ENCODE data around the gene CALHM1. TPM values are rescaled to one million over a fixed set of nuclear protein-coding genes. Genes with fewer than 3 reads are reported as not detected.

The CALHM1 gene
- total RNA-seq, 2 experiments from 2014 or later, result 0.13 TPM; not detected in 1

DNA sequence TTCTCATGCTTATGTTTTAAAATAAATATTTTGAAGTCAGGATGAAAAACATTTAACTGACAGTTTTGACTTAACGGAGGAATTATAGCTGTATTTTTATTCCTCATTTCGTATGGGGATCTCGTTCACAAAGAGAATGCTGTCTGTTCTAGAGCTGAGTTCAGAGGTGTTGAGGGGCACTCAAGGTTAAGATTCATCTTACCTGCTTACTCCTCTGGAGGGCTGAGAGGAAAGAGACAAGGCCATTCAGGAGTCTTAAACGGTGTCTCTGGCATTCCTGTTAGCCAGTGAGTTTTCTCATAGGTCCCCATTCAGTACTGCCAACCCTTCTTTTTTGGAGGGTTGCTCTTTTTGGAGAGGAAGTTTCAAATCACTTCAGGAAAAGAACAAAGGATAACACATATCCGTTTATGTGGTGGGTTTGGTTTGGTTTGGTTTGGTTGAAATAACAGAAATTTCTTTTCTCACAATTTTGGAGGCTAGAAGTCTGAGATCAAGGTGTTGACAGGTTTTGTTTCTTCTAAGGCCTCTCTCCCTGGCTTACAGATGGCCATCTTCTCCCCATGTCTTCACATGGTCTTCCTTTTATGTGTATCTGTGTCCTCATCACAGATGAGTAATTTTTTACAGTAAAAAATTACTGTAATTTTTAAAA lies 29.6 kb downstream of the CALHM1 start:
- CTCF ChIA-PET (ENCODE audit: unreplicated experiment), result no interaction called here
- H3K79me2 ChIP-seq (ENCODE audit: insufficient read depth, low read depth, low read length), result no peaks in the 10 kb centered on the region
- H3K27ac ChIP-seq (ENCODE audit: low read depth, low read length, poor library complexity, severe bottlenecking), result no peak overlapping the region
- H3K4me2 ChIP-seq (ENCODE audit: low read length), result no peak overlapping the region
- H3K9me2 ChIP-seq (ENCODE audit: insufficient read depth, low read length), result no peaks in the 10 kb centered on the region
- peaks cover 98% of the 10 kb centered on the region for H3K36me3 ChIP-seq (ENCODE audit: insufficient read depth, low read length)
- H3K9me3 ChIP-seq (ENCODE audit: low read length), result no peaks in the 10 kb centered on the region
- TF ChIP-seq EZH2phosphoT487 (IDR thresholded peaks at IDR 0.05; ENCODE audit: borderline replicate concordance, low read depth, low read length), result no peak
- TF ChIP-seq, protein P1, sequence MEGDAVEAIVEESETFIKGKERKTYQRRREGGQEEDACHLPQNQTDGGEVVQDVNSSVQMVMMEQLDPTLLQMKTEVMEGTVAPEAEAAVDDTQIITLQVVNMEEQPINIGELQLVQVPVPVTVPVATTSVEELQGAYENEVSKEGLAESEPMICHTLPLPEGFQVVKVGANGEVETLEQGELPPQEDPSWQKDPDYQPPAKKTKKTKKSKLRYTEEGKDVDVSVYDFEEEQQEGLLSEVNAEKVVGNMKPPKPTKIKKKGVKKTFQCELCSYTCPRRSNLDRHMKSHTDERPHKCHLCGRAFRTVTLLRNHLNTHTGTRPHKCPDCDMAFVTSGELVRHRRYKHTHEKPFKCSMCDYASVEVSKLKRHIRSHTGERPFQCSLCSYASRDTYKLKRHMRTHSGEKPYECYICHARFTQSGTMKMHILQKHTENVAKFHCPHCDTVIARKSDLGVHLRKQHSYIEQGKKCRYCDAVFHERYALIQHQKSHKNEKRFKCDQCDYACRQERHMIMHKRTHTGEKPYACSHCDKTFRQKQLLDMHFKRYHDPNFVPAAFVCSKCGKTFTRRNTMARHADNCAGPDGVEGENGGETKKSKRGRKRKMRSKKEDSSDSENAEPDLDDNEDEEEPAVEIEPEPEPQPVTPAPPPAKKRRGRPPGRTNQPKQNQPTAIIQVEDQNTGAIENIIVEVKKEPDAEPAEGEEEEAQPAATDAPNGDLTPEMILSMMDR (conservative IDR thresholded peaks at IDR 0.05; ENCODE audit: low read length), result no peak
- POLR2A ChIA-PET, result interaction anchor here (0.6 to 1.1 kb wide), 2 partner anchors 56 to 77 kb away, joined by 3 read pairs; no protein-coding TSS in a partner anchor
- no peak overlapping the region for H2AFZ ChIP-seq (ENCODE audit: low read length)
- intact Hi-C loops (cut with micrococcal nuclease; ENCODE audit: unreplicated experiment), result no loop called here
- no peak for DNase-seq (ENCODE audit: low spot score)
- no peak overlapping the region for H3K4me3 ChIP-seq (ENCODE audit: low read depth, low read length, poor library complexity, severe bottlenecking)
- no peaks in the 10 kb centered on the region for H3K4me1 ChIP-seq (ENCODE audit: insufficient read depth, low read length, poor library complexity, severe bottlenecking)
- BruUV-seq (replicated peaks), result no TSS peak
- no peaks in the 10 kb centered on the region for H4K20me1 ChIP-seq (ENCODE audit: insufficient read depth, low read length)

DNA sequence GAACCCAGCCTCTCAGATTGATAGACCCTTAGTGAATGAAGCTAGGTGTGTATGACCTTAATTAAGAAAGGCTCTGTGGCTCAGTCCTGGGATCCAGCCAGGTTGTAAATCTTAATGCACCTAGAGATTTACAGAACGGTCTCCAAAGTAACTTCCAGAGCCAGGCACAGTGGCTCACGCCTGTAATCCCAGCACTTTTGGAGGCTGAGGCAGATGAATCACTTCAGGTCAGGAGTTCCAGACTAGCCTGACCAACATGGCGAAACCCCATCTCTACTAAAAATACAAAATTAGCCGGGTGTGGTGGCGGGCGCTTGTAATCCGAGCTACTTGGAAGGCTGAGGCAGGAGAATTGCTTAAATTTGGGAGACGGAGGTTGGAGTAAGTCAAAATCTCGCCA lies 30.8 kb downstream of the CALHM1 start:
- no peak overlapping the region for H2AFZ ChIP-seq (ENCODE audit: low read length)
- intact Hi-C loops (cut with micrococcal nuclease; ENCODE audit: unreplicated experiment), result loop anchor here (2.0 kb wide), 1 partner anchor 25 kb away; the partner anchor contains the start of gene CALHM2
- H3K36me3 ChIP-seq (ENCODE audit: insufficient read depth, low read length), result peaks cover 98% of the 10 kb centered on the region
- H3K79me2 ChIP-seq (ENCODE audit: insufficient read depth, low read depth, low read length), result no peaks in the 10 kb centered on the region
- no peaks in the 10 kb centered on the region for H3K4me1 ChIP-seq (ENCODE audit: insufficient read depth, low read length, poor library complexity, severe bottlenecking)
- CTCF ChIA-PET (ENCODE audit: unreplicated experiment), result no interaction called here
- DNase-seq (ENCODE audit: low spot score), result no peak
- no peak overlapping the region for H3K27ac ChIP-seq (ENCODE audit: low read depth, low read length, poor library complexity, severe bottlenecking)
- no peak overlapping the region for H3K4me2 ChIP-seq (ENCODE audit: low read length)
- H3K9me3 ChIP-seq (ENCODE audit: low read length), result no peaks in the 10 kb centered on the region
- no peaks in the 10 kb centered on the region for H4K20me1 ChIP-seq (ENCODE audit: insufficient read depth, low read length)
- no TSS peak for BruUV-seq (replicated peaks)
- H3K4me3 ChIP-seq (ENCODE audit: low read depth, low read length, poor library complexity, severe bottlenecking), result no peak overlapping the region
- H3K9me2 ChIP-seq (ENCODE audit: insufficient read depth, low read length), result no peaks in the 10 kb centered on the region
- TF ChIP-seq, protein P1 (conservative IDR thresholded peaks at IDR 0.05; ENCODE audit: low read length), result no peak
- no peak for TF ChIP-seq EZH2phosphoT487 (IDR thresholded peaks at IDR 0.05; ENCODE audit: borderline replicate concordance, low read depth, low read length)
- POLR2A ChIA-PET, result interaction anchor here (1.1 kb wide), 1 partner anchor 58 kb away, joined by 3 read pairs; no protein-coding TSS in a partner anchor

DNA sequence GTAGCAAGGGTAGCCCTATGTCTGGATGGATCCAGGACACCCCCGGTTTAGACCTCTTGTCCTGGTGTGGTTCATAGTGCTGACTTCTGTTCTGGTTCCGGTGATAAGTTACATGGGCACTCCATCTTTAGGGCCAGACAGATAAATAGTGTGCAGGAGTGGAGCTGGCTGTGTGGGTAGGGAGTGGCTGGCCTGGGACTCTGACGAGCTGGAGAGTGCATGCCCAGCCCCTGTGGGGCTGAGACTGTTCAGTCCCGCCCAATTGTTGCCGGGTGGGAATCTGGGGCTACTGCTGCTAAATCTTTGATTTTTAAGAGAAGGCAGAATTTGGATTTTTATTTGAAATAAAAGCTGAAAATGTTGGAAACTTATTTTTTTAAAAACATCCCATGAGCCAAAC lies 35.0 kb downstream of the CALHM1 start:
- H3K9me2 ChIP-seq (ENCODE audit: insufficient read depth, low read length), result no peaks in the 10 kb centered on the region
- H3K79me2 ChIP-seq (ENCODE audit: insufficient read depth, low read depth, low read length), result no peaks in the 10 kb centered on the region
- ChIA-PET POLR2A (no interaction called here), CTCF (ENCODE audit: unreplicated experiment) (no interaction called here)
- BruUV-seq (replicated peaks), result no TSS peak
- H4K20me1 ChIP-seq (ENCODE audit: insufficient read depth, low read length), result no peaks in the 10 kb centered on the region
- no peak overlapping the region for H3K4me3 ChIP-seq (ENCODE audit: low read depth, low read length, poor library complexity, severe bottlenecking)
- intact Hi-C loops (cut with micrococcal nuclease; ENCODE audit: unreplicated experiment), result no loop called here
- no peak for DNase-seq (ENCODE audit: low spot score)
- no peak overlapping the region for H3K27ac ChIP-seq (ENCODE audit: low read depth, low read length, poor library complexity, severe bottlenecking)
- no peak overlapping the region for H2AFZ ChIP-seq (ENCODE audit: low read length)
- no peaks in the 10 kb centered on the region for H3K9me3 ChIP-seq (ENCODE audit: low read length)
- no peaks in the 10 kb centered on the region for H3K4me1 ChIP-seq (ENCODE audit: insufficient read depth, low read length, poor library complexity, severe bottlenecking)
- TF ChIP-seq, protein P1 (conservative IDR thresholded peaks at IDR 0.05; ENCODE audit: low read length), result no peak
- no peak for TF ChIP-seq EZH2phosphoT487 (IDR thresholded peaks at IDR 0.05; ENCODE audit: borderline replicate concordance, low read depth, low read length)
- peaks cover 94% of the 10 kb centered on the region for H3K36me3 ChIP-seq (ENCODE audit: insufficient read depth, low read length)
- no peak overlapping the region for H3K4me2 ChIP-seq (ENCODE audit: low read length)
